KBM-7 (cell line): ENCODE measurements around the gene LPO.
A peak's percentile ranks its signal among the peaks of the same experiment; 100 is the strongest.

ENCODE experiments used
- DNase-seq: peaks from one replicate; pipeline ENCODE4 v3.0.0-alpha.2; 2015
- in situ Hi-C: fragments of 300-500 bp; cut with MboI; formaldehyde crosslinking; loops from 2 replicates; pipeline ENCODE4 v1.14.3; 2020; ENCODE audit warnings: low sequenced_read_pairs, low pct_unique_long_range_greater_than_20kb, mixed read lengths

Gene LPO

GRCh38 chr17:58310511-58311428 lies 72.4 kb downstream of the LPO start:
- in situ Hi-C loops = no loop called here
- no peak for DNase-seq

GRCh38 chr17:58311429-58311894 lies 73.1 kb downstream of the LPO start:
- in situ Hi-C loops = no loop called here

GRCh38 chr17:58312021-58312630 lies 73.7 kb downstream of the LPO start:
- in situ Hi-C loops = no loop called here
- DNase-seq = no peak

More at GRCh38 chr17:58311429-58311894, 73.1 kb downstream of the LPO start:
- DNase-seq = no peak

- no peak for DNase-seq
- in situ Hi-C loops = no loop called here
Observed at GRCh38 chr17:58312829-58313228, 74.4 kb downstream of the LPO start.

- DNase-seq = no peak
- in situ Hi-C loops = no loop called here
Observed at GRCh38 chr17:58313815-58314705, 75.7 kb downstream of the LPO start.

GRCh38 chr17:58314706-58315015 lies 76.3 kb downstream of the LPO start:
- no peak for DNase-seq
- in situ Hi-C loops = no loop called here

GRCh38 chr17:58315281-58315711 lies 76.9 kb downstream of the LPO start:
- no peak for DNase-seq
- in situ Hi-C loops = no loop called here

- in situ Hi-C loops = no loop called here
- no peak for DNase-seq
Observed at GRCh38 chr17:58315750-58316149, 77.4 kb downstream of the LPO start.

- in situ Hi-C loops = no loop called here
- DNase-seq = no peak
Observed at GRCh38 chr17:58316260-58316960, 78.0 kb downstream of the LPO start.

- in situ Hi-C loops = no loop called here
- DNase-seq = peak; percentile 49
Observed at GRCh38 chr17:58317421-58318064, 79.2 kb downstream of the LPO start.

GRCh38 chr17:58318065-58318481 lies 79.7 kb downstream of the LPO start:
- DNase-seq = no peak
- in situ Hi-C loops = no loop called here
